ENCODE data around the gene FBXO17.

FBXO17 gene

GRCh38 chr19:38975214-38975860 lies at the start of gene FBXO17:
FBXO17 (minus strand) TSS chr19:38975742; CDS start chr19:38950319, 25,423 bp downstream.
- Mint-ChIP-seq H3K4me3 (peak within 1 kb of the TSS; percentile 66), H3K27ac (ENCODE audit: low read depth) (peak within 1 kb of the TSS; percentile 53), H3K36me3 (ENCODE audit: insufficient read depth) (peaks cover 4% of the 10 kb centered on the region), H3K27me3 (peaks cover 37% of the 10 kb centered on the region), H3K4me1 (peaks cover 5% of the 10 kb centered on the region), H3K9me3 (no peaks in the 10 kb centered on the region)
- DNase-seq (ENCODE audit: low spot score in 2 of 2), result no peak
- ATAC-seq (replicated peaks; ENCODE audit: extremely low read depth, poor library complexity, severe bottlenecking), result no peak

- no peak overlapping the region for H3K27ac Mint-ChIP-seq (ENCODE audit: low read depth)
- no peaks in the 10 kb centered on the region for H3K4me1 Mint-ChIP-seq
- no peak overlapping the region for H3K4me3 Mint-ChIP-seq
- peaks cover 31% of the 10 kb centered on the region for H3K27me3 Mint-ChIP-seq
- ATAC-seq (replicated peaks; ENCODE audit: extremely low read depth, poor library complexity, severe bottlenecking) (no peak), DNase-seq (ENCODE audit: low spot score in 2 of 2) (no peak)
- no peaks in the 10 kb centered on the region for H3K36me3 Mint-ChIP-seq (ENCODE audit: insufficient read depth)
- no peaks in the 10 kb centered on the region for H3K9me3 Mint-ChIP-seq
Measured at GRCh38 chr19:39024875-39025641, 49.5 kb upstream of the FBXO17 start.

- no peak for ATAC-seq (replicated peaks; ENCODE audit: extremely low read depth, poor library complexity, severe bottlenecking)
- no peaks in the 10 kb centered on the region for H3K4me1 Mint-ChIP-seq
- H3K4me3 Mint-ChIP-seq, result no peak overlapping the region
Measured at GRCh38 chr19:39021063-39021462, 45.5 kb upstream of the FBXO17 start.

GRCh38 chr19:39017646-39018045 lies 42.1 kb upstream of the FBXO17 start:
- H3K4me1 Mint-ChIP-seq, result no peaks in the 10 kb centered on the region
- H3K27me3 Mint-ChIP-seq, result peaks cover 33% of the 10 kb centered on the region
- no peak for DNase-seq (ENCODE audit: low spot score in 2 of 2)
- no peaks in the 10 kb centered on the region for H3K9me3 Mint-ChIP-seq
- H3K4me3 Mint-ChIP-seq, result no peak overlapping the region
- ATAC-seq (replicated peaks; ENCODE audit: extremely low read depth, poor library complexity, severe bottlenecking), result no peak
- H3K27ac Mint-ChIP-seq (ENCODE audit: low read depth), result no peak overlapping the region
- H3K36me3 Mint-ChIP-seq (ENCODE audit: insufficient read depth), result no peaks in the 10 kb centered on the region

More at GRCh38 chr19:39021063-39021462, 45.5 kb upstream of the FBXO17 start:
- Mint-ChIP-seq H3K27me3 (peaks cover 26% of the 10 kb centered on the region), H3K36me3 (ENCODE audit: insufficient read depth) (no peaks in the 10 kb centered on the region), H3K9me3 (no peaks in the 10 kb centered on the region), H3K27ac (ENCODE audit: low read depth) (no peak overlapping the region)
- DNase-seq (ENCODE audit: low spot score in 2 of 2), result no peak

- H3K9me3 Mint-ChIP-seq, result no peaks in the 10 kb centered on the region
- no peak overlapping the region for H3K4me3 Mint-ChIP-seq
- no peak overlapping the region for H3K27ac Mint-ChIP-seq (ENCODE audit: low read depth)
- DNase-seq (ENCODE audit: low spot score in 2 of 2), result no peak
- no peaks in the 10 kb centered on the region for H3K36me3 Mint-ChIP-seq (ENCODE audit: insufficient read depth)
- peaks cover 33% of the 10 kb centered on the region for H3K27me3 Mint-ChIP-seq
- ATAC-seq (replicated peaks; ENCODE audit: extremely low read depth, poor library complexity, severe bottlenecking), result no peak
- H3K4me1 Mint-ChIP-seq, result no peaks in the 10 kb centered on the region
Measured at GRCh38 chr19:39017026-39017425, 41.5 kb upstream of the FBXO17 start.

- peaks cover 33% of the 10 kb centered on the region for H3K27me3 Mint-ChIP-seq
- no peak overlapping the region for H3K4me3 Mint-ChIP-seq
- DNase-seq (ENCODE audit: low spot score in 2 of 2) (no peak), ATAC-seq (replicated peaks; ENCODE audit: extremely low read depth, poor library complexity, severe bottlenecking) (no peak)
- no peak overlapping the region for H3K27ac Mint-ChIP-seq (ENCODE audit: low read depth)
- H3K9me3 Mint-ChIP-seq, result no peaks in the 10 kb centered on the region
- H3K4me1 Mint-ChIP-seq, result no peaks in the 10 kb centered on the region
- no peaks in the 10 kb centered on the region for H3K36me3 Mint-ChIP-seq (ENCODE audit: insufficient read depth)
Measured at GRCh38 chr19:39014037-39014436, 38.5 kb upstream of the FBXO17 start.

GRCh38 chr19:39009001-39009400 lies 33.5 kb upstream of the FBXO17 start:
- H3K9me3 Mint-ChIP-seq, result no peaks in the 10 kb centered on the region
- DNase-seq (ENCODE audit: low spot score in 2 of 2) (no peak), ATAC-seq (replicated peaks; ENCODE audit: extremely low read depth, poor library complexity, severe bottlenecking) (no peak)
- H3K4me3 Mint-ChIP-seq, result no peak overlapping the region
- peaks cover 35% of the 10 kb centered on the region for H3K27me3 Mint-ChIP-seq
- peaks cover 4% of the 10 kb centered on the region for H3K4me1 Mint-ChIP-seq
- no peak overlapping the region for H3K27ac Mint-ChIP-seq (ENCODE audit: low read depth)
- no peaks in the 10 kb centered on the region for H3K36me3 Mint-ChIP-seq (ENCODE audit: insufficient read depth)

- Mint-ChIP-seq H3K27me3 (peaks cover 41% of the 10 kb centered on the region), H3K27ac (ENCODE audit: low read depth) (no peak overlapping the region), H3K36me3 (ENCODE audit: insufficient read depth) (no peaks in the 10 kb centered on the region), H3K4me3 (no peak overlapping the region), H3K9me3 (no peaks in the 10 kb centered on the region), H3K4me1 (peaks cover 4% of the 10 kb centered on the region)
- ATAC-seq (replicated peaks; ENCODE audit: extremely low read depth, poor library complexity, severe bottlenecking) (no peak), DNase-seq (ENCODE audit: low spot score in 2 of 2) (no peak)
Measured at GRCh38 chr19:39008137-39008536, 32.6 kb upstream of the FBXO17 start.

GRCh38 chr19:39007096-39007495 lies 31.6 kb upstream of the FBXO17 start:
- H3K4me1 Mint-ChIP-seq, result peaks cover 4% of the 10 kb centered on the region
- H3K4me3 Mint-ChIP-seq, result no peak overlapping the region
- ATAC-seq (replicated peaks; ENCODE audit: extremely low read depth, poor library complexity, severe bottlenecking) (no peak), DNase-seq (ENCODE audit: low spot score in 2 of 2) (no peak)
- peaks cover 49% of the 10 kb centered on the region for H3K27me3 Mint-ChIP-seq
- no peak overlapping the region for H3K27ac Mint-ChIP-seq (ENCODE audit: low read depth)
- no peaks in the 10 kb centered on the region for H3K36me3 Mint-ChIP-seq (ENCODE audit: insufficient read depth)
- H3K9me3 Mint-ChIP-seq, result no peaks in the 10 kb centered on the region

- DNase-seq (ENCODE audit: low spot score in 2 of 2), result no peak
- Mint-ChIP-seq H3K36me3 (ENCODE audit: insufficient read depth) (no peaks in the 10 kb centered on the region), H3K4me3 (no peak overlapping the region), H3K27ac (ENCODE audit: low read depth) (no peak overlapping the region), H3K27me3 (peaks cover 60% of the 10 kb centered on the region), H3K9me3 (no peaks in the 10 kb centered on the region), H3K4me1 (peaks cover 4% of the 10 kb centered on the region)
- ATAC-seq (replicated peaks; ENCODE audit: extremely low read depth, poor library complexity, severe bottlenecking), result no peak
Measured at GRCh38 chr19:39004403-39004802, 28.9 kb upstream of the FBXO17 start.

GRCh38 chr19:39003796-39004195 lies 28.3 kb upstream of the FBXO17 start:
- ATAC-seq (replicated peaks; ENCODE audit: extremely low read depth, poor library complexity, severe bottlenecking) (no peak), DNase-seq (ENCODE audit: low spot score in 2 of 2) (no peak)
- H3K36me3 Mint-ChIP-seq (ENCODE audit: insufficient read depth), result peaks cover 1% of the 10 kb centered on the region
- H3K27ac Mint-ChIP-seq (ENCODE audit: low read depth), result no peak overlapping the region
- peaks cover 4% of the 10 kb centered on the region for H3K4me1 Mint-ChIP-seq
- H3K27me3 Mint-ChIP-seq, result peaks cover 67% of the 10 kb centered on the region
- no peak overlapping the region for H3K4me3 Mint-ChIP-seq
- no peaks in the 10 kb centered on the region for H3K9me3 Mint-ChIP-seq

- Mint-ChIP-seq H3K36me3 (ENCODE audit: insufficient read depth) (peaks cover 1% of the 10 kb centered on the region), H3K27me3 (peaks cover 67% of the 10 kb centered on the region), H3K27ac (ENCODE audit: low read depth) (no peak overlapping the region), H3K4me3 (no peak overlapping the region), H3K9me3 (no peaks in the 10 kb centered on the region), H3K4me1 (peaks cover 4% of the 10 kb centered on the region)
- ATAC-seq (replicated peaks; ENCODE audit: extremely low read depth, poor library complexity, severe bottlenecking), result no peak
- DNase-seq (ENCODE audit: low spot score in 2 of 2), result no peak
Measured at GRCh38 chr19:39003188-39003587, 27.6 kb upstream of the FBXO17 start.

- Mint-ChIP-seq H3K4me1 (no peaks in the 10 kb centered on the region), H3K27ac (ENCODE audit: low read depth) (no peak overlapping the region), H3K36me3 (ENCODE audit: insufficient read depth) (peaks cover 1% of the 10 kb centered on the region), H3K4me3 (no peak overlapping the region), H3K9me3 (no peaks in the 10 kb centered on the region), H3K27me3 (peaks cover 52% of the 10 kb centered on the region)
- ATAC-seq (replicated peaks; ENCODE audit: extremely low read depth, poor library complexity, severe bottlenecking), result no peak
- no peak for DNase-seq (ENCODE audit: low spot score in 2 of 2)
Measured at GRCh38 chr19:39001041-39001440, 25.5 kb upstream of the FBXO17 start.

Data from central memory CD8-positive, alpha-beta T cell (primary cell).